ENCODE results near the gene ZNF212. TPM values are rescaled to one million over a fixed set of nuclear protein-coding genes. Genes with fewer than 3 reads are reported as not detected.

ZNF212 gene
- total and polyA plus RNA-seq, 12 donors, result 3.6 to 5.9 (median 4.8) TPM

DNA sequence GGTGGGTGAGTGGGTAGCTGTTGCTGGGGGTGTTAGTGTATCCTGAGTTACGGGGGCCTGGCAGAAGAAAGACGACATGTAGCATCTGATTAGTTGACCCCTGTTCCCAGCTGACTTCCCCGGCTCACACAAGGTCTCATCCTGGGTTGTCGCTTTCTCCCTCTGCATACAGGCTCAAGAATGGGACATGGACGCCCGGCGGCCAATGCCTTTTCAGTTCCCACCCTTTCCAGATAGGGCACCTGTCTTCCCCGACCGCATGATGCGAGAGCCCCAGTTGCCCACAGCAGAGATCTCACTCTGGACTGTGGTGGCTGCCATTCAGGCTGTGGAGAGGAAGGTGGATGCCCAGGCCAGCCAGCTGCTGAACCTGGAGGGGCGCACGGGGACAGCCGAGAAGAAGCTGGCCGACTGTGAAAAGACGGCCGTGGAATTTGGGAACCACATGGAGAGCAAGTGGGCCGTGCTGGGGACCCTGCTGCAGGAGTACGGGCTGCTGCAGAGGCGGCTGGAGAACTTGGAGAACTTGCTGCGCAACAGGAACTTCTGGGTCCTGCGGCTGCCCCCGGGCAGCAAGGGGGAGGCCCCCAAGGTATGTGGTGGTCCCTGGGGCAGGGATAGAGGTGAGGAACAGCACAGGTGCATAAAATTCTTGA lies 41.2 kb upstream of the ZNF212 start:
- intact Hi-C loops (cut with DNase I), result loop anchor here in 1 of 10 donors (5.0 kb wide), 1 partner anchor 39 kb away; the partner anchor contains the start of gene ZNF212
- Histone ChIP-seq H3K9me3 (no peaks in the 10 kb centered on the region), H3K4me3 (no peak overlapping the region), H3K36me3 (peaks cover 0 to 58% (median 44%) of the 10 kb centered on the region in 9 donors), H3K27ac (no peak overlapping the region), H3K4me1 (peaks cover 0 to 36% (median 26%) of the 10 kb centered on the region in 9 donors), H3K27me3 (no peaks in the 10 kb centered on the region)
- no peak for ATAC-seq
- TF ChIP-seq, protein P1, sequence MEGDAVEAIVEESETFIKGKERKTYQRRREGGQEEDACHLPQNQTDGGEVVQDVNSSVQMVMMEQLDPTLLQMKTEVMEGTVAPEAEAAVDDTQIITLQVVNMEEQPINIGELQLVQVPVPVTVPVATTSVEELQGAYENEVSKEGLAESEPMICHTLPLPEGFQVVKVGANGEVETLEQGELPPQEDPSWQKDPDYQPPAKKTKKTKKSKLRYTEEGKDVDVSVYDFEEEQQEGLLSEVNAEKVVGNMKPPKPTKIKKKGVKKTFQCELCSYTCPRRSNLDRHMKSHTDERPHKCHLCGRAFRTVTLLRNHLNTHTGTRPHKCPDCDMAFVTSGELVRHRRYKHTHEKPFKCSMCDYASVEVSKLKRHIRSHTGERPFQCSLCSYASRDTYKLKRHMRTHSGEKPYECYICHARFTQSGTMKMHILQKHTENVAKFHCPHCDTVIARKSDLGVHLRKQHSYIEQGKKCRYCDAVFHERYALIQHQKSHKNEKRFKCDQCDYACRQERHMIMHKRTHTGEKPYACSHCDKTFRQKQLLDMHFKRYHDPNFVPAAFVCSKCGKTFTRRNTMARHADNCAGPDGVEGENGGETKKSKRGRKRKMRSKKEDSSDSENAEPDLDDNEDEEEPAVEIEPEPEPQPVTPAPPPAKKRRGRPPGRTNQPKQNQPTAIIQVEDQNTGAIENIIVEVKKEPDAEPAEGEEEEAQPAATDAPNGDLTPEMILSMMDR (IDR thresholded peaks at IDR 0.05), result no peak
- no peak for DNase-seq
- 89 to 95% methylated on average over 22 of the region's 22 CpGs for WGBS, 2 donors

DNA sequence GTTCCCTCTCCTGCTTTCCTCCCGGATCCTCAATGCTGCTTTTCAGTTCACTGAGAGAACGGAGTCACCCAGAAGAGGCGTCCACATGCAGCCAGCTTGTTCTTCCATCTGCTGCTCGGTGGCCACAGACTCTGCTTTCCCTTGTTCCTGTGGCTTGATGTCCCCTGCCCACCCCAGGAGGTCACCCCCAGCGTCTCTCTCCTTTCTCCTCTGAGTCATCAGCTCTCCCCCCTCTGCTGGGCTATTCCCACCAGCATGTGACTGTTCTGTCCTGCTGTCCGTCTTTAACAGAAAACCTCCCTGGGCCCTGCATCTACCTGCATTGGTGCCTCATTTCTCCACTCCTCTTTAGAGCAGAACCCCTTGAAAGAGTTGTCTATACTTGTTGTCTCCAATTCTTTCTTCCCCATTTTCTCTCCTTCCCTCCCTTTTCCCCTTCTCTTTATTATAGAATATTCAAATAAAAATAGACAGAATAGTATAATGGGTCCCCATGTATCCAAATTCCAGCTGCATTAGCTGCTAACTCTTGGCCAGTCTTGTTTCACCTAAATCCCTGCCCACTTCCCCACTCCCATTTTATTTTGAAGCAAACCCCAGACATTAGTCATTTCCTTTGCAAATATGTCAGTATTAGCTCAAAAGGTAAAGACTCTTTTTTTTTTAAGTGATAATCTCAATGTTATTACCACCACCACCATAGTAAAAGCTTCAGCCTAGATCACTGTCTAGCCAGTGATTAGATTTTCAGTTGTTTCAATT lies 40.0 kb upstream of the ZNF212 start:
- H3K27ac ChIP-seq, result no peak overlapping the region
- no peaks in the 10 kb centered on the region for H3K9me3 ChIP-seq
- no peak overlapping the region for H3K4me3 ChIP-seq
- peaks cover 0 to 37% (median 26%) of the 10 kb centered on the region in 9 donors for H3K4me1 ChIP-seq
- ATAC-seq, result no peak
- intact Hi-C loops (cut with DNase I), result loop anchor here in 1 of 10 donors (5.0 kb wide), 1 partner anchor 38 kb away; the partner anchor contains the start of gene ZNF212
- 87 to 89% methylated on average over 6 of the region's 6 CpGs for WGBS, 2 donors
- no peaks in the 10 kb centered on the region for H3K27me3 ChIP-seq
- TF ChIP-seq, protein P1 (IDR thresholded peaks at IDR 0.05), result no peak
- no peak for DNase-seq
- peaks cover 0 to 69% (median 49%) of the 10 kb centered on the region in 9 donors for H3K36me3 ChIP-seq

- no peaks in the 10 kb centered on the region for H3K9me3 ChIP-seq
- intact Hi-C loops (cut with DNase I), result no loop called here
- H3K27me3 ChIP-seq, result no peaks in the 10 kb centered on the region
- peaks cover 0 to 14% (median 6%) of the 10 kb centered on the region in 9 donors for H3K4me1 ChIP-seq
- TF ChIP-seq, protein P1 (IDR thresholded peaks at IDR 0.05), result no peak
- DNase-seq (peak in 1 of 2 donors; percentile 21), ATAC-seq (peak in 6 of 8 donors; percentile 66 to 91 (median 81))
- H3K4me3 ChIP-seq, result no peak overlapping the region
- peak overlapping the region in 5 of 10 donors; percentile 4 to 52 (median 13) for H3K27ac ChIP-seq
- H3K36me3 ChIP-seq, result peaks cover 0 to 100% (median 68%) of the 10 kb centered on the region in 9 donors
- 62 to 77% methylated on average over 6 of the region's 6 CpGs for WGBS, 2 donors
Measured at GRCh38 chr7:149202831-149203231, 36.6 kb upstream of the ZNF212 start.

- Histone ChIP-seq H3K4me1 (peaks cover 0 to 13% (median 7%) of the 10 kb centered on the region in 9 donors), H3K36me3 (peaks cover 0 to 100% (median 56%) of the 10 kb centered on the region in 9 donors), H3K4me3 (no peak overlapping the region), H3K9me3 (no peaks in the 10 kb centered on the region), H3K27me3 (no peaks in the 10 kb centered on the region), H3K27ac (no peak overlapping the region)
- DNase-seq (no peak), ATAC-seq (no peak)
- TF ChIP-seq, protein P1 (IDR thresholded peaks at IDR 0.05), result no peak
- intact Hi-C loops (cut with DNase I), result no loop called here
- 76 to 78% methylated on average over 18 of the region's 18 CpGs for WGBS, 2 donors
Measured at GRCh38 chr7:149205690-149206381, 33.6 kb upstream of the ZNF212 start.

All from heart right ventricle (tissue), 16 donors.